Coronary artery (tissue), 2 donors: ENCODE measurements around the gene POMT2.

Experiments
- DNase-seq: peaks from one replicate; pipeline ENCODE4 v3.0.0-alpha.2; 2017; ENCODE audit warnings: low spot score
- H3K27ac ChIP-seq, 2 donors: fragments of 200-600 bp; sonication (generic); one replicate each; pipeline ENCODE4 v1.5.1; 2016 to 2019
- H3K4me3 ChIP-seq: fragments of 200-600 bp; sonication (generic); 2 replicates; pipeline ENCODE4 v1.5.1; 2016; ENCODE audit warnings: mild to moderate bottlenecking, moderate library complexity
- CTCF ChIP-seq: fragments of 200-600 bp; sonication (generic); IDR thresholded peaks from one replicate; pipeline ENCODE4 v1.5.1; 2019; ENCODE audit warnings: antibody characterized with exemption

Gene POMT2

GRCh38 chr14:77275601-77276017 lies 45.1 kb downstream of the POMT2 start:
- TF ChIP-seq CTCF, result no peak
- DNase-seq, result no peak
- Histone ChIP-seq H3K27ac (no peak overlapping the region), H3K4me3 (no peak overlapping the region)

GRCh38 chr14:77275041-77275580 lies 45.6 kb downstream of the POMT2 start:
- no peak for TF ChIP-seq CTCF
- Histone ChIP-seq H3K27ac (no peak overlapping the region), H3K4me3 (no peak overlapping the region)

GRCh38 chr14:77273796-77274195 lies 46.9 kb downstream of the POMT2 start:
- no peak overlapping the region for H3K27ac ChIP-seq
- no peak for DNase-seq
- H3K4me3 ChIP-seq, result no peak overlapping the region
- no peak for TF ChIP-seq CTCF

More at GRCh38 chr14:77275041-77275580, 45.6 kb downstream of the POMT2 start:
- no peak for DNase-seq

GRCh38 chr14:77272261-77272660 lies 48.4 kb downstream of the POMT2 start:
- no peak overlapping the region for H3K27ac ChIP-seq
- H3K4me3 ChIP-seq, result no peak overlapping the region
- no peak for DNase-seq
- TF ChIP-seq CTCF, result no peak

GRCh38 chr14:77271113-77271710 lies 49.5 kb downstream of the POMT2 start, which contains the start of gene NGB:
NGB (minus strand) TSS chr14:77271206; CDS start chr14:77270937, 269 bp downstream.
- Histone ChIP-seq H3K4me3 (no peak within 1 kb of the TSS), H3K27ac (no peak within 1 kb of the TSS)
- no peak for TF ChIP-seq CTCF
- DNase-seq, result no peak

- DNase-seq, result no peak
- TF ChIP-seq CTCF, result no peak
- H3K4me3 ChIP-seq, result no peak overlapping the region
- no peak overlapping the region for H3K27ac ChIP-seq
Measured at GRCh38 chr14:77270361-77271112, 50.1 kb downstream of the POMT2 start.
